Measurements from ENCODE around the gene NME9.

DNA sequence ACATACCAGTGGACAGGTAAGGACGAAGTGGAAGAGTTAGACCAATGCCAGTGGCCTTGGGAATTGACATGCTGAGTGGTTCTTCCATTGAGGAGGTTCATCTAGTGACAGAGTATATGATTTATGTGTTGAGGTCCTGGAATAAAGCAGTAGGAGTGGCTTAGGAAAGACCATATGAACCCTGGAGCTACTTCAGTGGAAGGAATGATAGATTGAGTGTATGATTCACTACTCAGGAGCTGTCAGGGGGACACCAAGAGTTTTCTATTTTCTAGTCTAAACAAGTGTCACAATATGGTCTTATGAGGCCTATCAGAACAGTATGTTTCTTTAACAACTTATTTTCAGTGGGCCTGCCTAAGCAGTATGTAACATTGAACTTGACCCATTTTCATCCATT, 63.9 kb downstream of the NME9 start:
- no peak for TF ChIP-seq POLR2AphosphoS5 (IDR thresholded peaks at IDR 0.05; ENCODE audit: low read depth, low read length)
- TF ChIP-seq POLR2A (IDR thresholded peaks at IDR 0.05; ENCODE audit: low read depth, low read length) = no peak
- TF ChIP-seq TAF1 (IDR thresholded peaks at IDR 0.05; ENCODE audit: low read depth, low read length) = no peak
